HEK293 (cell line): Measurements from ENCODE around the gene SYNE2.

Experiments
- CTCF ChIA-PET: fragments of 350-600 bp; formaldehyde crosslinking; extraction: SDS; loops from one replicate; lab custom pipeline; 2021; ENCODE audit warnings: antibody characterized with exemption; lab: Yijun Ruan, JAX
- POLR2A ChIA-PET: fragments of 300-600 bp; formaldehyde crosslinking; extraction: SDS; loops from one replicate; lab custom pipeline; 2020; ENCODE audit warnings: antibody characterized with exemption, inconsistent platforms; lab: Yijun Ruan, JAX
- H3K27ac ChIP-seq: fragments of 200-500 bp; sonication (Bioruptor generic); 2 replicates; pipeline ENCODE4 v1.5.1; 2014; ENCODE audit warnings: low read depth, low read length, control low read depth, inconsistent platforms; ENCODE audit errors: extremely low read depth
- H3K36me3 ChIP-seq, 2 experiments: fragments of 200-500 bp in 1 of 2; sonication (Bioruptor generic) in 1 of 2; 1 replicate in 1 of 2; 2 replicates in 1 of 2; pipeline ENCODE4 v1.5.1; 2014 to 2017; ENCODE audit warnings: inconsistent platforms in 2 of 2, low read length in 2 of 2; ENCODE audit not compliant: control insufficient read depth in 2 of 2, insufficient read depth in 1 of 2
- H3K4me1 ChIP-seq: fragments of 200-500 bp; sonication (Bioruptor generic); 2 replicates; pipeline ENCODE4 v1.5.1; 2014; ENCODE audit warnings: mild to moderate bottlenecking, low read length, inconsistent platforms; ENCODE audit not compliant: control insufficient read depth, insufficient read depth
- H3K4me3 ChIP-seq: 2 replicates; pipeline ENCODE4 v1.5.1; 2011; ENCODE audit warnings: low read depth, mild to moderate bottlenecking, control low read depth, low read length, moderate library complexity
- H3K9me3 ChIP-seq: fragments of 200-500 bp; sonication (Bioruptor generic); 2 replicates; pipeline ENCODE4 v1.5.1; 2014; ENCODE audit warnings: low read depth, low read length, inconsistent platforms; ENCODE audit not compliant: control insufficient read depth, insufficient read depth
- GLIS1 ChIP-seq: fragments of 450-650 bp; formaldehyde crosslinking; IDR thresholded peaks from 2 replicates; pipeline ENCODE4 v1.5.1; 2016; ENCODE audit warnings: missing biosample characterization, missing genetic modification characterization
- HOXD13 ChIP-seq: sonication (generic); formaldehyde crosslinking; IDR thresholded peaks from 2 replicates; pipeline ENCODE4 v1.8.0; 2022; ENCODE audit warnings: missing genetic modification reagents, borderline replicate concordance
- MEIS1 ChIP-seq: sonication (generic); formaldehyde crosslinking; IDR thresholded peaks from 2 replicates; pipeline ENCODE4 v1.8.1; 2022; ENCODE audit warnings: missing genetic modification reagents, mild to moderate bottlenecking, borderline replicate concordance
- PRDM1 ChIP-seq: fragments of 450-650 bp; formaldehyde crosslinking; IDR thresholded peaks from 2 replicates; pipeline ENCODE4; 2016; ENCODE audit warnings: missing biosample characterization, missing genetic modification characterization
- SCRT1 ChIP-seq: fragments of 450-650 bp; formaldehyde crosslinking; IDR thresholded peaks from 2 replicates; pipeline ENCODE4 v1.5.1; 2016; ENCODE audit warnings: missing biosample characterization, missing genetic modification characterization, borderline replicate concordance
- ZBTB20 ChIP-seq: fragments of 450-650 bp; formaldehyde crosslinking; IDR thresholded peaks from 2 replicates; pipeline ENCODE4 v1.5.1; 2016; ENCODE audit warnings: missing biosample characterization, missing genetic modification characterization
- ZNF112 ChIP-seq: fragments of 450-650 bp; formaldehyde crosslinking; IDR thresholded peaks from 2 replicates; pipeline ENCODE4 v1.5.0; 2017; ENCODE audit warnings: missing biosample characterization, missing genetic modification characterization
- ZNF174 ChIP-seq: fragments of 450-650 bp; formaldehyde crosslinking; IDR thresholded peaks from 2 replicates; pipeline ENCODE4 v1.5.0; 2017; ENCODE audit warnings: missing biosample characterization, mild to moderate bottlenecking, missing genetic modification characterization
- ZNF248 ChIP-seq: fragments of 450-650 bp; formaldehyde crosslinking; IDR thresholded peaks from 2 replicates; pipeline ENCODE4 v1.5.1; 2017; ENCODE audit warnings: missing biosample characterization, missing genetic modification characterization
- ZNF426 ChIP-seq: fragments of 450-650 bp; formaldehyde crosslinking; IDR thresholded peaks from 2 replicates; pipeline ENCODE4 v1.5.1; 2017; ENCODE audit warnings: missing biosample characterization, missing genetic modification characterization, mild to moderate bottlenecking, inconsistent platforms, moderate library complexity
- ZNF548 ChIP-seq: fragments of 450-650 bp; formaldehyde crosslinking; IDR thresholded peaks from 2 replicates; pipeline ENCODE4 v1.5.1; 2016; ENCODE audit warnings: missing biosample characterization, missing genetic modification characterization
- ZNF549 ChIP-seq: fragments of 450-650 bp; IDR thresholded peaks from 2 replicates; pipeline ENCODE4 v1.5.1; 2018; ENCODE audit warnings: missing biosample characterization, missing genetic modification characterization, mild to moderate bottlenecking, inconsistent platforms, moderate library complexity
- ZNF555 ChIP-seq: fragments of 450-650 bp; formaldehyde crosslinking; conservative IDR thresholded peaks from 2 replicates; pipeline ENCODE4 v1.5.1; 2017; ENCODE audit warnings: missing biosample characterization, mild to moderate bottlenecking, missing genetic modification characterization, inconsistent platforms
- ZNF623 ChIP-seq: fragments of 450-650 bp; formaldehyde crosslinking; IDR thresholded peaks from 2 replicates; pipeline ENCODE4 v1.5.1; 2016; ENCODE audit warnings: missing biosample characterization, missing genetic modification characterization
- ZNF76 ChIP-seq: fragments of 450-650 bp; formaldehyde crosslinking; IDR thresholded peaks from 2 replicates; pipeline ENCODE4; 2016; ENCODE audit warnings: low read depth, missing biosample characterization, missing genetic modification characterization, borderline replicate concordance
- TF ChIP-seq, protein P1 (sequence below): fragments of 450-650 bp; formaldehyde crosslinking; IDR thresholded peaks from 2 replicates; pipeline ENCODE4 v1.5.1; 2016; ENCODE audit warnings: missing biosample characterization, missing genetic modification characterization
- TF ChIP-seq, protein P2 (sequence below): fragments of 450-650 bp; formaldehyde crosslinking; IDR thresholded peaks from 2 replicates; pipeline ENCODE4 v1.5.1; 2016; ENCODE audit warnings: missing biosample characterization, missing genetic modification characterization
- TF ChIP-seq, protein P3 (sequence below): fragments of 450-650 bp; formaldehyde crosslinking; IDR thresholded peaks from 2 replicates; pipeline ENCODE4 v1.5.1; 2016; ENCODE audit warnings: missing biosample characterization, missing genetic modification characterization
- TF ChIP-seq, protein P4 (sequence below): fragments of 450-650 bp; formaldehyde crosslinking; IDR thresholded peaks from 2 replicates; pipeline ENCODE4 v1.5.1; 2016; ENCODE audit warnings: missing biosample characterization, missing genetic modification characterization

The SYNE2 gene

DNA sequence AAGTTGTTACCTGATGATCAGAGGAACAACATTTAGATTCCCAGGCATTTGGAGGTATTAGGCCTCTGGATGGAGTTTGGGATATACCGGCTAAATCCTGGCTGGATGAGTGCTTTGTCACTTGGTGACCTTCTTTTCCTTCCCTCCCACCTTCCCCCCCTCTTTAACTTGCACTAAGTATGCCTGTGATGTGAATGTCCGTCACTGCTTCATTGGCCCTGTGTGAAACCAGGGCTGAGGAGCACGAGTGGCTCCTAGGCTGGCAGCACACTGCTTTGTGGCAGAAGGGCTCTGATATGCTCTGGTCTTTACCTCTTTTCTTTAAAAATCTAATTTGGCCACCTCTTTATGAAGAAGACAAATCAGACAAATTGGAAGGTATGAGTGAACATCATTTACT lies 345.7 kb downstream of the SYNE2 start:
- ChIA-PET CTCF (interaction anchor here (0.5 to 1.2 kb wide), 2 partner anchors 77 to 105 kb away, joined by 3 read pairs; no protein-coding TSS in a partner anchor), POLR2A (no interaction called here)
- H3K4me3 ChIP-seq = no peak overlapping the region
- H3K27ac ChIP-seq = no peak overlapping the region
- no peak for TF ChIP-seq ZBTB20
- TF ChIP-seq ZNF548 (tag by site-specific recombination) = no peak
- TF ChIP-seq ZNF248 (tag by site-specific recombination) = no peak
- TF ChIP-seq ZNF549 (tag by site-specific recombination) = no peak
- no peak for TF ChIP-seq GLIS1
- no peak for TF ChIP-seq MEIS1 (CRISPR knock-in tag)
- TF ChIP-seq HOXD13 (CRISPR knock-in tag) = no peak
- no peak for TF ChIP-seq SCRT1 (tag by site-specific recombination)
- TF ChIP-seq, protein P1, sequence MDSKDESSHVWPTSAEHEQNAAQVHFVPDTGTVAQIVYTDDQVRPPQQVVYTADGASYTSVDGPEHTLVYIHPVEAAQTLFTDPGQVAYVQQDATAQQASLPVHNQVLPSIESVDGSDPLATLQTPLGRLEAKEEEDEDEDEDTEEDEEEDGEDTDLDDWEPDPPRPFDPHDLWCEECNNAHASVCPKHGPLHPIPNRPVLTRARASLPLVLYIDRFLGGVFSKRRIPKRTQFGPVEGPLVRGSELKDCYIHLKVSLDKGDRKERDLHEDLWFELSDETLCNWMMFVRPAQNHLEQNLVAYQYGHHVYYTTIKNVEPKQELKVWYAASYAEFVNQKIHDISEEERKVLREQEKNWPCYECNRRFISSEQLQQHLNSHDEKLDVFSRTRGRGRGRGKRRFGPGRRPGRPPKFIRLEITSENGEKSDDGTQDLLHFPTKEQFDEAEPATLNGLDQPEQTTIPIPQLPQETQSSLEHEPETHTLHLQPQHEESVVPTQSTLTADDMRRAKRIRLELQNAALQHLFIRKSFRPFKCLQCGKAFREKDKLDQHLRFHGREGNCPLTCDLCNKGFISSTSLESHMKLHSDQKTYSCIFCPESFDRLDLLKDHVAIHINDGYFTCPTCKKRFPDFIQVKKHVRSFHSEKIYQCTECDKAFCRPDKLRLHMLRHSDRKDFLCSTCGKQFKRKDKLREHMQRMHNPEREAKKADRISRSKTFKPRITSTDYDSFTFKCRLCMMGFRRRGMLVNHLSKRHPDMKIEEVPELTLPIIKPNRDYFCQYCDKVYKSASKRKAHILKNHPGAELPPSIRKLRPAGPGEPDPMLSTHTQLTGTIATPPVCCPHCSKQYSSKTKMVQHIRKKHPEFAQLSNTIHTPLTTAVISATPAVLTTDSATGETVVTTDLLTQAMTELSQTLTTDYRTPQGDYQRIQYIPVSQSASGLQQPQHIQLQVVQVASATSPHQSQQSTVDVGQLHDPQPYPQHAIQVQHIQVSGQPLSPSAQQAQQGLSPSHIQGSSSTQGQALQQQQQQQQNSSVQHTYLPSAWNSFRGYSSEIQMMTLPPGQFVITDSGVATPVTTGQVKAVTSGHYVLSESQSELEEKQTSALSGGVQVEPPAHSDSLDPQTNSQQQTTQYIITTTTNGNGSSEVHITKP (tag by site-specific recombination) = no peak
- TF ChIP-seq, protein P2, sequence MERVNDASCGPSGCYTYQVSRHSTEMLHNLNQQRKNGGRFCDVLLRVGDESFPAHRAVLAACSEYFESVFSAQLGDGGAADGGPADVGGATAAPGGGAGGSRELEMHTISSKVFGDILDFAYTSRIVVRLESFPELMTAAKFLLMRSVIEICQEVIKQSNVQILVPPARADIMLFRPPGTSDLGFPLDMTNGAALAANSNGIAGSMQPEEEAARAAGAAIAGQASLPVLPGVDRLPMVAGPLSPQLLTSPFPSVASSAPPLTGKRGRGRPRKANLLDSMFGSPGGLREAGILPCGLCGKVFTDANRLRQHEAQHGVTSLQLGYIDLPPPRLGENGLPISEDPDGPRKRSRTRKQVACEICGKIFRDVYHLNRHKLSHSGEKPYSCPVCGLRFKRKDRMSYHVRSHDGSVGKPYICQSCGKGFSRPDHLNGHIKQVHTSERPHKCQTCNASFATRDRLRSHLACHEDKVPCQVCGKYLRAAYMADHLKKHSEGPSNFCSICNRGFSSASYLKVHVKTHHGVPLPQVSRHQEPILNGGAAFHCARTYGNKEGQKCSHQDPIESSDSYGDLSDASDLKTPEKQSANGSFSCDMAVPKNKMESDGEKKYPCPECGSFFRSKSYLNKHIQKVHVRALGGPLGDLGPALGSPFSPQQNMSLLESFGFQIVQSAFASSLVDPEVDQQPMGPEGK (tag by site-specific recombination) = no peak
- no peak for TF ChIP-seq ZNF174
- no peaks in the 10 kb centered on the region for H3K9me3 ChIP-seq
- H3K4me1 ChIP-seq = peaks cover 4% of the 10 kb centered on the region; the same call in 1 of the 2 replicates
- H3K36me3 ChIP-seq = no peaks in the 10 kb centered on the region

DNA sequence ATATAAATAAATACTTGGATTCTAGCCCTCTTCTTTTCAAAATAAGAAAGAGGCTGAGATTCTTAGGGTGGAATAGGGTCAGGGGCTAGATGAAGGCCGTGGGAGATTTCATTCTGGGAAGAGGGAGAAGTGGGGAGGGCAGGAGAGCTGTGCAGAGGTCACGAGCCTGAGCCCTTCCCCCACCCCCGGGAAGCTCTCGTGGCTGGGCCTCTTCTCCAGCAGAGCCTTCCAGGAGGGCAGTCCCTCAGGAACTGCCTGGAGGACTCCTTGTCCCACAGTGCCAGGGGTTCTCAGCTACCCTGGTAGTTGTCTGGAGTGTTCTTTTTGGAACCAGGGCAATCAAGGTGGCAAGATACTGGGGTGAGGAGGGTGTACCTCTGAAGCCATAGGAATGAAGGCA lies 347.4 kb downstream of the SYNE2 start:
- no peak overlapping the region for H3K27ac ChIP-seq
- CTCF ChIA-PET = no interaction called here
- no peak overlapping the region for H3K4me3 ChIP-seq
- no peaks in the 10 kb centered on the region for H3K9me3 ChIP-seq
- peaks cover 4% of the 10 kb centered on the region; the same call in 1 of the 2 replicates for H3K4me1 ChIP-seq
- TF ChIP-seq, protein P3, sequence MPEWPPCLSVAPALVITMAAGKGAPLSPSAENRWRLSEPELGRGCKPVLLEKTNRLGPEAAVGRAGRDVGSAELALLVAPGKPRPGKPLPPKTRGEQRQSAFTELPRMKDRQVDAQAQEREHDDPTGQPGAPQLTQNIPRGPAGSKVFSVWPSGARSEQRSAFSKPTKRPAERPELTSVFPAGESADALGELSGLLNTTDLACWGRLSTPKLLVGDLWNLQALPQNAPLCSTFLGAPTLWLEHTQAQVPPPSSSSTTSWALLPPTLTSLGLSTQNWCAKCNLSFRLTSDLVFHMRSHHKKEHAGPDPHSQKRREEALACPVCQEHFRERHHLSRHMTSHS (tag by site-specific recombination) = no peak
- TF ChIP-seq ZNF76 (tag by site-specific recombination) (no peak), ZNF112 (tag by site-specific recombination) (no peak), MEIS1 (CRISPR knock-in tag) (no peak), ZNF623 (tag by site-specific recombination) (no peak), PRDM1 (tag by site-specific recombination) (no peak), ZNF548 (tag by site-specific recombination) (no peak), ZNF426 (tag by site-specific recombination) (no peak), ZNF555 (no peak)
- TF ChIP-seq, protein P4, sequence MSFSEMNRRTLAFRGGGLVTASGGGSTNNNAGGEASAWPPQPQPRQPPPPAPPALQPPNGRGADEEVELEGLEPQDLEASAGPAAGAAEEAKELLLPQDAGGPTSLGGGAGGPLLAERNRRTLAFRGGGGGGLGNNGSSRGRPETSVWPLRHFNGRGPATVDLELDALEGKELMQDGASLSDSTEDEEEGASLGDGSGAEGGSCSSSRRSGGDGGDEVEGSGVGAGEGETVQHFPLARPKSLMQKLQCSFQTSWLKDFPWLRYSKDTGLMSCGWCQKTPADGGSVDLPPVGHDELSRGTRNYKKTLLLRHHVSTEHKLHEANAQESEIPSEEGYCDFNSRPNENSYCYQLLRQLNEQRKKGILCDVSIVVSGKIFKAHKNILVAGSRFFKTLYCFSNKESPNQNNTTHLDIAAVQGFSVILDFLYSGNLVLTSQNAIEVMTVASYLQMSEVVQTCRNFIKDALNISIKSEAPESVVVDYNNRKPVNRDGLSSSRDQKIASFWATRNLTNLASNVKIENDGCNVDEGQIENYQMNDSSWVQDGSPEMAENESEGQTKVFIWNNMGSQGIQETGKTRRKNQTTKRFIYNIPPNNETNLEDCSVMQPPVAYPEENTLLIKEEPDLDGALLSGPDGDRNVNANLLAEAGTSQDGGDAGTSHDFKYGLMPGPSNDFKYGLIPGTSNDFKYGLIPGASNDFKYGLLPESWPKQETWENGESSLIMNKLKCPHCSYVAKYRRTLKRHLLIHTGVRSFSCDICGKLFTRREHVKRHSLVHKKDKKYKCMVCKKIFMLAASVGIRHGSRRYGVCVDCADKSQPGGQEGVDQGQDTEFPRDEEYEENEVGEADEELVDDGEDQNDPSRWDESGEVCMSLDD (tag by site-specific recombination) = no peak
- TF ChIP-seq, all 188 proteins: peak for 0
- H3K36me3 ChIP-seq = no peaks in the 10 kb centered on the region
- POLR2A ChIA-PET = no interaction called here
